M059J (cell line): Measurements from ENCODE around the gene KIAA1958. TPM values are rescaled to one million over a fixed set of nuclear protein-coding genes. Genes with fewer than 3 reads are reported as not detected.
"Not testable (repeated sequence)": the region's sequence is repeated elsewhere in the genome, so short reads cannot be mapped to it uniquely, and the experiment has no call there.

Experiments used
- DNase-seq: peaks from one replicate; pipeline ENCODE4 v3.0.0-alpha.2; 2012; ENCODE audit warnings: low read depth
- total RNA-seq: library from RNA; depleted of rRNA; stranded (reverse); fragments of >200 nt; shearing (Covaris generic); gene quantifications from 2 replicates; pipeline ENCODE4 v1.2.3, GENCODE V29; 2014

The KIAA1958 gene
- total RNA-seq, 1 experiment from 2014 or later: 6.0 TPM

DNA sequence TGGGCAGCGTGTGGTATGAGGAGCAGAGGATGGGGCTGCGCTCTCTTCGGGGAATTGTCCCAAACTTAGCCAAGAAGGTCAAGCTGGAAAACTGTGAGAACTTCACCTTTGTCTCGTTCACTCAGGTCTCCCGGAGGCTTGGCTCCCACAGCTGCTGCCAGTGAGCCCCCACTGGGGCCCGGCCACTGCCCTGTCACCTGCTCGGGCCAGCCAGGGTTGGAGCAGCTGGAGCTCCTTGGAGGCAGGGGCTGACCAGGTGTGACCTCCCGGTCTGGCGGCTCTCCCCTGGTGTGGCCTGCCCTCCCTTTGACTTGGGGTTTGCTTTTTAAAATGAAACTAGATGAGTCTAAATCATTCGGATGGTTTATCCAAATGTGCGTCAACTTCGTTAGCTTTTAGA is 173.3 kb downstream of the KIAA1958 start:
- DNase-seq: no peak

DNA sequence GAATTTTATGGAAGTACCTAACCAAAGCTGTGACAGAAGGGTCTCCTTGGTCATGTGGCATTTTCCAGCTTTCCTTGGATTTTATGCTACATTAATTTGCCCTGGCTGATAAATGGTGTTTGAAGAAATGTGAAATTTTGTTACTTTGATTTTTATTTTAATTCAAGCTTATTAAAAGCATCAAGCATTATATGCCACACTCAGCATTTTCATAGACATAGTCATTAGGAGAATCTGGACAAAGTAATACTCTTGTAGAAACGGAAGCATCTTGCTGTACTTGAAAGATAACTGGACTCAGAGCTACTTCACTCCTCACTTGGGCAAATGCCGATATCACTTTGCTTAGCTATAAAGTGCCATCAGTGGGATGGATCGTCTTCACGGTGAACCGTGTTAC is 177.1 kb downstream of the KIAA1958 start:
- DNase-seq: no peak

DNA sequence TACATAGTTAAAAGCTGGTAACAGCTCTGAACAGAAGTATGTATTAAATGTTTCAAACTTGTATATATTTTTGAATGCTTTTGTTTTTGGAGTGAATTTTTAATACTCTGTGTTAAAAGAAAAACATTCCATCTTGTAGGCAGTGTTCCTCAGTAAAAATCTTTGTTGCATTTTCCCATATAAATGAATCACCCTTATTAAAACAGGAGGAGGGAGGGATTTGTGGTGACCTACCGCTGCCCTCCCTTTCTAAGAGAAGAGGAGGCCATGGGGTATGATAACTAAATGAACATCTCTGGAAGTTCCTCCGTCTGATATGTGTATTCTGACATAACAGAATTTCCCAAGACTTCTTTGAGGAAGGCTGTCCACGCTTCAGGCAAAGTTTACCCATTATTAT is 177.9 kb downstream of the KIAA1958 start:
- peak; percentile 42 for DNase-seq

DNA sequence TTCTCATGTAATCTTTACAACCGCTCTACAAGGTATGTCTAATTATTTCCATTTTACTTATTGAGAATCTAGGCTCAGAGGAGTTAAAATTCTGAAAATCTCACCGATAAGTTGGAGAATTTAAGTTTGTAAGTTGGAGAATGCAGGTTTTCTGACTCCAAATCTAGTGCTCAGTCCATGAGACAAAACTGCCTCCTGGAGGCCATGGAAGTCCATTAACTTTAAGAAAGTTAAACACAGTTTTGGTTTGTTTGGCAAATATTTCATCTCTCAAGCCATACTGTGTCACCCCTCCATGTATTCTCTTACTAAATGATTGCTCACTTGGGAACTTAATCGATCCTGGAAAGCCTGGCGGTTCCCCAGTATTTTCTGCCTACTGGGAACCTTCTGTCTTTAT is 178.7 kb downstream of the KIAA1958 start:
- DNase-seq: peak; percentile 33

DNA sequence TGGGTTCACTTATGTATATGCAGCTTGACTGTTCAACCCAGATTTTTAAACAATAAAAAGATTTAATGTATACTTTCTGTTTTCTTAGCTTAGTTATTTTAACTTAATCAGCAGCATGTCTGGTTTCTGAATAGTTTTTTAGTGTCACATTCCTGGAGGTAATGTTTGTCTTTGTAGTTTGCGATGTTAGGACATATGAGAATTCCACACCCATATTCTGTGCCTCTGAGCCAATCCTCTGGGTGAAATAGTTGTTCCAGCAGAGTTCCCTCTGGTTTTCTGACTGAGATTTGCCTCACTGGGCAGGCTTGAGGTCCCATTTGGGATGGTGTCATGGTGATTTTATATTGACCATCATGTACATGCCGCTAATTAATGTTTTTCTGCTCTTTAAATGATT is 182.7 kb downstream of the KIAA1958 start:
- DNase-seq: no peak

DNA sequence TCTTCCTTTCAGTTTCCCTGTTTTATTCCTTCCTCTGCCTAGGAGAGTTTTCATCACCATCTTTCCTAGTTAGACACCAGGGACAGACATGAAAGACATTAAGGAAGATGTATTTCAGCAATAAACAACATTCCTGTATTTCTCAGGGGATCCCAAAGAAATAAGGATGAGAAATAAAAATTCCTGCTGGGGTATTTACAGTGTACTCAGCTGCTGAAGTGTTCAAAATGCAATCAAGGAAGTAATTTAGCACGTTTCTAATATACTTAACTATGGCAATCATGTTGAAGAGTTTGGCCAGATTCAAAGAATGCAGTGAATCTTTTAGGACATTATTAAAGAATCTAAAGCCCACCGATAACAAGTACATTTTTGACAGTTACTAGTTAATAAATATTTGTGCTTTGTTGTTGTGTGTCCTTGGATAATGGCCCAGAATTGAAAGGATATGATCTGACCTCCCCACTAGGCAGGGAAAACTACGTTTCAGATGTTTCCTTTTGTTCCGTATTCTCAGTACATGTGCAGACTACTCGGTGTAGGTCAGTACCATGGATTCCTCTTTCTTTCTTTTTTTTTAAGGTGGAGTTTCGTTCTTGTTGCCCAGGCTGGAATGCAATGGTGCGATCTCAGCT is 184.5 kb downstream of the KIAA1958 start:
- no peak for DNase-seq

DNA sequence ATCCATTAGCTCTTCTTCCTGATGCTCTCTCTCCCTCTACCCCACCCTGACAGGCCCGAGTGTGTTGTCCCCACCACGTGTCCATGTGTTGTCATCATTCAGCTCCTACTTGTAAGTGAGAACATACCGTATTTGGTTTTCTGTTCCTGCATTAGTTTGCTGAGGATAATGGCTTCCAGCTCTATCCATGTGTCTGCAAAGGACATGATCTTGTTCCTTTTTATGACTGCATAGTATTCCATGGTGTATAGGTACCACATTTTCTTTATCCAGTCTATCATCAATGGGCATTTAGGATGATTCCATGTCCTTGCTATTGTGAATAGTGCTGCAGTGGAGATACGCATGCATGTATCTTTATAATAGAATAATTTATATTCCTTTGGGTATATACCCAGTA is 186.6 kb downstream of the KIAA1958 start:
- DNase-seq: not testable (repeated sequence)

DNA sequence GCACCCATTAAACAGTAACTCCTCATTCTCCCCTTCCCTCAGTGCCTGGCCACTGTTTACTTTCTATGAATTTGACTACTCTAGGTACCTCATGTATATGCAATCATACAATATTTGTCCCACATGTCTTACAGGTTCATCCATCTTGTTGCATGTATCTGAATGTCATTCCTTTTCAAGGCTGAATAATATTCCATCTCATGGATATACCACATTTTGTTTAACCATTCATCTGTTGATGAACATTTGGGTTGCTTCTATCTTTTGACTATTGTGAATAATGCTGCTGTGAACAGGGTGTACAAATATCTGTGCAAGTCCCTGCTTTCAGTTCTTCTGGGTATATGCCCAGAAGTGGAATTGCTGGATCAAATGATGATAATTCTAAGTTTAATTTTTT is 190.4 kb downstream of the KIAA1958 start:
- DNase-seq: no peak

DNA sequence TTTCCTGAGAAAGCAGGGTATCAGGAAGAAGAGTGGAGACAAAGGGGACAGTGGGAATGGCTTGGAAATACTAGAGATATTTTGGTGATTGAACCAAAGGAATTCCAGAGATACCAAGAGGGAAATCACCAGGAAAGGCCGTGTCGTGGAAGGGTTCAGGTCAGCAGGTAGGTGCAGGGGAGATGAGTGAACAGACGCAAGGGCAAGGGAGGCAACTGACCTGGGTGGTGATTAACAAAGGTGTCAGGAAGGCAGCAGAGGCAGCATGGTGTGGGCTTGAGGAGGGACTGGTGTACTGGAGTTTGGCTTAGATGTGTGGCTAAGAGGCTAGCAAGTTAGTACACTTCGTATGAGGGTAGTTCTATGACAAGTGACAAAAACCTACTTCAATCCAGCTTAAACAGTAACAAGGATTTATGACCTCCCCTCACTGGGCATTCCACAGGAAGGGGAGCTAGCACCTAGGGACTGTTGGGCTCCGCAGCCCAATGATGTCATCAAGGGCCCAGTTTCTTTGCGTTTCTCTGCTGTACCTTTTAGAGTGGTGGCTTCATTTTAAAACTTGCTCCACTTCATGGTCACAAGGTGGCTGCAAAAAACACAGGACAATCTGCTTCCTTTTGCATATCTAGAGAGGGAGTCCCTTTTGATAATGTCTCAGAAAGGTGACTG is 194.2 kb downstream of the KIAA1958 start:
- no peak for DNase-seq

DNA sequence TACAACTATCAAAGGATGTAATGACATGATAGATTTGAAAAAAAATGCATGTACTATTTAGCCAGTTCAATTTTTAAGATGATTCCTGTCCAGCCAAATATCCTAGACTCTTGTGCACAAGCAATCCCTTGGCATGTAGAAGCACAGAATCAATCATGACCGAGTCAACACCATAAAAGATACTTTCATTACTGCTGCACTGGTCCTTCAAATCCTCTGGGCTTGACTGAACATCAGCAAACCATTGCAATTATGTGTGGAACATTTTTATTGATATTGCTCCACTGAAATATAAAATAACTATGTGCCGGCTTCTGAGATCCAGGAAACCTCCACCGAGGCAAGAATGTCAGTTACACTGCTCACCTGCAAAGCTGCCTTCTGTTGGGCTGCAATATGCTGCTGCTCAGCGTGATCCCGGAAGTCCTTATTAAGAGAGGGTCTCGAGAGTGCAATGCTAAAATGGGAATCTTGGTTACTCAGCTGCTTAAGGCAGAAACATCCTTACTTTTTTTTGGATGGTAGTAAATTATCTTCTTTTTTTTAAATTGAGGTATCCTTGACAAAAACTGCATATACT is 202.6 kb downstream of the KIAA1958 start:
- DNase-seq: no peak

DNA sequence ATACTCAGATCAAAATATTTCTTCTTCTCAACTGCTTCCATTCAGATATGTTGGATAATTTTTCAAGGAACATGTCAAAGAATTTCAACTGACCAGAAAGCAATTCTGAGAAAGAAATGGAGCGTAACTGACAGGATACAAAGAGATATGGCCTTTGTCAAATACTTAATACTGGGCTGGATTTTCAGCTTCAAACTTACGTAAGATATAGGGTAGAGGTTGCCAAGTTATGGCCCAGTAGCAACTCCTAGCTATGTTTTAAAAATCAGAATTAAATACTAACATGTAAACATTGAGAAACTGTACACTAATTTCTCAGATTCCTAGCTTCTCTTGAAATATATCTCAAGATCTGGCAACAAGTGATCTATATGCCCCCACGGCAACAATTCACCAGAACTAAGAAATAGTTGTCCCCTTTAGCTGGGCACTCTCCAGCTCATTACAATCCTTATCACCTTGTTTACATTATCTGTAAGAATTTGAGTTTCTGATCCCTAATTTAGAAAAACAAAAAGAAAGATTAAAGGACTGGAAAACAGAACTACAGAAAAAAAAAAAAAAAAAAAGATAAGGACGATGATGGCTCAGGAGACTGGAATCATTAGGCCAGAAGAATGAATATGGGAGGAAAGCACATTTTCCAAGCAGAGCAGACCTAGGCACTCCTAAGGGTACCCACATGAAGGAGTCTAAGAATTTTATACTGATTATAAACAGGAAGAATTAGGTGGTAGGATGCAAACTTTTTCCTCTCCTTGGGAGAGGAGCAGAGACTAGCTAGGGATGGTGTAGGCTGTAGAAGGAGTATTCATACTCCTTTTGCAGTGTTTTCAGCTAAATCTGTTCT is 208.3 kb downstream of the KIAA1958 start:
- no peak for DNase-seq

DNA sequence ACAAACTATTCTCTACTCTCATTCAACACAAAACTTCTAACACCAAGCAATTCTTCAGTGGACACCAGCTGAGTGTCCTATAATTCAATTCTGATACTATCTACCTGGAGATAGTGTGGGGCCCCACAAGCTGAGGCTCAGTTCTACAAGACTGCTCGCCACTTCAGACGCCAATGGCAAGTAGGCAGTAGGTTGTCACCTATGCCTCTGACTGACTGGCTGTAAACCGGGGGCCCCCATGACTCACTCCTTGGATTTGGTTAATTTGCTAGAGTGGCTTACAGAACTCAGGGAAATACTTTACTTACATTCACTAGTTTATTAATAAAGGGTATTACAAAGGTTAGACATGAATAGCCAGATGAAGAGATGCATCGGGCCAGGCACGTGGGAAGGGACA is 209.8 kb downstream of the KIAA1958 start:
- no peak for DNase-seq

DNA sequence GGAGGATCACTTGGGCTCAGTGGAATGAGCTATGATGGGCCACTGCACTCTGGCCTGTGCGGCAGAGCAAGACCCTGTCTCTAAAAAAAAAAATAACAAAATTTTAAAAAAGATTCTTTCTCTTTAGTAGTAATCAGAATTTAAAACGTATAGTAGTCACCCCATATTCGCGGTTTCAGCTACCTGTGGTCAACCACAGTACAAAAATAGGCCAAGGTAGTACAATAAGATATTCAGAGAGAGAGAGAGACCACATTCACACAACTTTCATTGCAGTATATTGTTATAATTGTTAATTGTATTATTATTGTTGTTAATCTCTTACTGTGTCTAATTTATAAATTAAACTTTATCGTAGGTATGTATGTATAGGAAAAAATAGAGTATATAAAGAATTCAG is 212.6 kb downstream of the KIAA1958 start:
- DNase-seq: no peak

DNA sequence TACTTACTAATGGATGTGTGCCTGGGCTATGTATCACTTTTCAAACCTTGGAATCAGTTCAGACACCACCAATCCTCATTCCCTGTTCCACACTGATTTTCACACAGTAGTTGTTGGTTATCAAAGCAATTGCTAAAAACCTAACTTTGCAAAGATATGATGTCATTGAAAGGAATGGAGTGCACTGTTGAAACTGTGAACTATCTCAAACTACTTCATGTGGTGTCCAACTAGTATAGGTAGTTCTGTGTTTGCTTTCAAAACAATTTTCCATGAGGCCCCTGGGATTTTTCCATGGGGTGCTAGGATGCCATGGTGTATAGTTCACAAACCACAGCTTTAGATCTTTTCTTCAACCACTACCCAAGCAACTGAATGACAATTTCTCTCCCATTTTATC is 213.5 kb downstream of the KIAA1958 start:
- DNase-seq: no peak

DNA sequence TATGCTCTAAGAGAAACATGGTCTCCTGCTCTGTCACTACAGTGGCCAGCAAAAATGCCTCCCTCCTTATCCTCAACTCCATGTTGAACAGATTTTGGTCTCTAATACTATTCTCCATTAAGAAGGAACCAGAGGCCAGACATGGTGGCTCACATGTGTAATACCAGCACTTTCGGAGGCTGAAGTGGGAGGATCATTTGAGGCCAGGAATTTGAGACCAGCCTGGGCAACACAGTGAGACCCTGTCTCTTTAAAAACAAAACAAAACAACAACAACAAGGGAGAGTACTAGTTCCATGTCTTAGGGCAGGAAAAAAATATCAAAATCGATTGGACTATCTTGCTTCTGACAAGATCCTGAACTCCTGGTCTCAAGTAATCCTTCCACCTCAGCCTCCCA is 216.7 kb downstream of the KIAA1958 start:
- no peak for DNase-seq

DNA sequence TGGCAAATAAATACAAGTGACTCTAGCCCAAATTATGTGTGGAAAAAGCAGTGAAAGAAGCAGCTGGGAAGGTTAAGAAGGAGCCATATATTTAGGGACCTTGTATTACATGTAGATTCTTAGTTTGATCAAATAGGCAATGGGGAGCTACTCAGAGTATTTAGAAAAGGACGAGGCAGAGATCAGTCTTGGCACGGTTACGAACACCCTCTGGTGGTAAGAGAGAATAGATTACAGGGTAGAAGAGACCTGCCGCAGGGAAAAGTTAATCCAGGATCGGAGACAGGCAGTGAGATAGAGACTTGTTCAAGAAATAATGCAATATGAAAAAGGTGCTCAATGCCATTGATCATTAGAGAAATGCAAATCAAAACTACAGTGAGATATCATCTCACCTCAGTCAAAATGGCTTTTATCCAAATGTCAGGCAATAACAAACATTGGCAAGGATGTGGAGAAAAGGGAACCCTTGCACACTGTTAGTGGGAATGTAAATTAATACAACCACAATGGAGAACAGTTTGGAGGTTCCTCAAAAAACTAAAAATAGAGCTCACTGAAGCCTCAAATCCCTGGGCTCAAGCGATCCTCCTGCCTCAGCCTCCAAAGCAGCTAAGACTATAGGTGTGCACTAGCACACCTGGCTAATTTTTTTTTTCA is 219.3 kb downstream of the KIAA1958 start:
- peak; percentile 46 for DNase-seq

DNA sequence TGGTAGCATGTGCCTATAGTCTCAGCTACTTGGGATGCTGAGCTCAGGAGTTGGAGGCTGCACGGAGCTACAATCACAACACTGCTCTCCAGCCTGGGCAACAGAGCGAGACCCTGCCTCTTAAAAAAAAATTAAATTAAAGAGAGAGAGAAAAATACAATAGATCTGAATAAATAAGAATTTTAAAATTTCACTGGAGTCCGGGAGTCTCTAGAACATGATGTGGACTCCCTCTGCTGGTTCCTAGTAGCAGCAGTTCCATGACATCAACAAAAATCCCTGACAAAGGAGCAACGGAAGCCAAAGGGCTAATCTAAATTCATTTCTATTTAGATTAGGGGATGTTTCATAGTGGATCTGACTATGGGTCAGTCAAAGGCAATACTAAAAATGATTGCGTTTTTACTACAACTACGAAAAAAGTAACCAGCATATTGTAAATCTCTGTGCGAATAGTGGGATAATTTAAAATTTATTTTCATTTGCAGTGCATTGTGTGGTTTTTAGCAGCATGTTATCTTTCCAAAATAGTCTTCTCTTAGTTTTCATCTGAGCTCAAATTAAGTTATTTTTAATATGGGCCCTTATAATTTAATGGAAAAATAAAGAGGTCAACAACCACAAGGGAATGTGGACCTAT is 224.5 kb downstream of the KIAA1958 start:
- peak; percentile 44 for DNase-seq

DNA sequence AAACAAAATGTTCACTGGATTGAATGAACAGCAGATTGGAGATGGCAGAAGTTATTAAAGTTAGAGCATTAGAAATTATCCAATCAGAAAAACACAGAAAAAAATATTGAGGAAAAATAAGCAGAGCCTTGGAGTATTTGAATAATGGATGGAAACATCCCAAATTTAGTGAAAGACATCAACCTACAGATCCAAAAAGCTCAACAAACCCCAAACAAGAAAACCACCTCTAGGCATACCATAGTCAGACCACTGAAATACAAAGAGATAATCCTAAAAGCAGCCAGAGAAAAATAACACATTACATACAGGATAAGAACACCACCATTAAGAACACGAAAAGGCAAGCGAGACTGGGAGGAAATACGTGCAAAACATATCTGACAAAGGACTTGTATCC is 226.1 kb downstream of the KIAA1958 start:
- DNase-seq: no peak

DNA sequence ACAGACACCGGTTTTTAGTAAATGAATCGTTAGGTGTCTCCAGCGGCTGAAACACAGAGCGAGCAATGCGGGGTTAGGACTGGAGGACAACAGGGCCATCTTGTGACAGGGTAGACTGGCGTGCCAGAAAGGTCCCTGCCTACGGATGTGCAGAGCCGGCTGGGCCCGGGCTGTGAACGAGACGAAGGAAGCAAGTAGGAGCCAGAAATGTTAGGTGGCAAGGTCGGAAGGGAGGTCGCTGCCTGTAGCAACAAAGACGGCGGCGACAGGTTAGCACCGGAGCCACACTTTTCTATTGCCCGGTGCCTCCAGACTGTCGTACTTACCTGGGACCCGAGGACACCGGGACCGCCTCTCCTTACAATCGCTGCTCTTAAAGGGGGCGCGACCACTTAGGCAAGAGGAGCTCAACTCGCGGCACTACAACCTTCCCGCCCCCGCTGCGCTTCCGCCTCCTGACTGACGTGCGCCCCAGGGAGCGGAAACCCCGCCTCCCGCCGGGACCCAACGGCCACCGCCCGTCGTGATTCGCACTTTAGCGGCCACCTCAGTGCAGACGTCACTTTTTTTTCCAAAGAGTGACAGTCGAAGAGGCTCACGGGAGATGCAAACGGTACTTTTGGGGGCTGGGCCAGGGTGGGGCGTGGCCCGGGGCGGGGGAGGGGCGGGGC is 231.2 kb downstream of the KIAA1958 start, which contains the start of gene INIP:
INIP (minus strand) TSS at position 457 of the 671 bp plus-strand sequence. CDS start 1,632 bp downstream, outside the sequence.
- DNase-seq: peak; percentile 97
